Measurements from ENCODE around the gene CMTM7. TPM values are rescaled to one million over a fixed set of nuclear protein-coding genes. Genes with fewer than 3 reads are reported as not detected.

CMTM7 gene
- total and polyA plus RNA-seq, 10 of the 15 experiments (the other 5 are each of a cell fraction or from before 2014, with no cell fraction given), result 3.7 to 36.4 (median 14.7) TPM

DNA sequence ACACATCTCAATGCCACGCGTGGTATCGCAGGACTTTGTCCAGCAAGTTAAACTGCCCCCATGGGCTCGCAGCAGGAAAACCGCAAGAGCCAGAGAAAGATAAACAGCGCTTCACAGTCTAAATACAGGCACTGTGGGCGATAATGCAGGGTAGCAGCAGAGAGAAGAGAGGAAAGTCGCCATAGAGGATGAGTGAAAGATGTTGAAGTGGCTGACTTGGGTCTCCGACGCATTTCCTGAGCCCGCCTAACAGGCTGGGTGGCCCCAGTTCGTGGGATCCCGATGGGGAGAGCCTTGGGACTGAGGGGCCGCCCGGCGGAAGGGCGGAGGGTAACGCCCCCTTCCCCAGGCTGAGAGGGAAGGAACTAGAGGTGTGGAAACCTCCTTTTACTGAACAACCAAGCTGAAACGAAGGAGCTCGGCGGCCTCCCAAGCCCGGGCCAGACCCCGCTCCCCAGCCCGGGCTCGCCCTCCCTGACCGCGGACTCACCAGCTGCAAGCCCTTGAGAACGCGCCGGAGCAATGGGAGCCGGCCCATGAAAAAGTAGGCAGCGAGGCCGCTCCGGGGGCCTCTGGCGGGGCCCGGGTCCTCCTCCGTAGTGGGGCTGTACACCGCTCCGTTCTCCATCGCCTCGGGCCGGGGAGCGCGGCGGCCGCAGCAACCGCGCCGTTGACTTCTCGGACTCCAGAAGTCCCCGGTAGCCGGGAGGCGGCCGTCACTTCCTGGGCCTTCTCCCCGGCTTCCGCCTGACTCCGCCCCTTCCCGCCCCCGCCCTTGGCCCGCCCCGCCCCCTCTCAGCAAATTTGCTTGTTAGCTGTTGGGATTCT is 110.7 kb downstream of the CMTM7 start, which contains the start of gene CMTM6 (continued):
- TF ChIP-seq CTCF (IDR thresholded peaks at IDR 0.05 in 2 of 3, conservative IDR thresholded peaks at IDR 0.05 in 1 of 3; ENCODE audit: control insufficient read depth in 2 of 3, extremely low read depth in 1 of 3, insufficient read depth in 1 of 3, low read depth in 3 of 3, low read length in 3 of 3), result no peak
- 0 out of 2 replicates have a peak, but pooled peaks have one; percentile 6 for TF ChIP-seq RAD21 (IDR thresholded peaks at IDR 0.05; ENCODE audit: insufficient read depth, low read depth, low read length)
- TF ChIP-seq CHD4 (IDR thresholded peaks at IDR 0.05), result no peak
- TF ChIP-seq, protein P1, sequence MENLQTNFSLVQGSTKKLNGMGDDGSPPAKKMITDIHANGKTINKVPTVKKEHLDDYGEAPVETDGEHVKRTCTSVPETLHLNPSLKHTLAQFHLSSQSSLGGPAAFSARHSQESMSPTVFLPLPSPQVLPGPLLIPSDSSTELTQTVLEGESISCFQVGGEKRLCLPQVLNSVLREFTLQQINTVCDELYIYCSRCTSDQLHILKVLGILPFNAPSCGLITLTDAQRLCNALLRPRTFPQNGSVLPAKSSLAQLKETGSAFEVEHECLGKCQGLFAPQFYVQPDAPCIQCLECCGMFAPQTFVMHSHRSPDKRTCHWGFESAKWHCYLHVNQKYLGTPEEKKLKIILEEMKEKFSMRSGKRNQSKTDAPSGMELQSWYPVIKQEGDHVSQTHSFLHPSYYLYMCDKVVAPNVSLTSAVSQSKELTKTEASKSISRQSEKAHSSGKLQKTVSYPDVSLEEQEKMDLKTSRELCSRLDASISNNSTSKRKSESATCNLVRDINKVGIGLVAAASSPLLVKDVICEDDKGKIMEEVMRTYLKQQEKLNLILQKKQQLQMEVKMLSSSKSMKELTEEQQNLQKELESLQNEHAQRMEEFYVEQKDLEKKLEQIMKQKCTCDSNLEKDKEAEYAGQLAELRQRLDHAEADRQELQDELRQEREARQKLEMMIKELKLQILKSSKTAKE (IDR thresholded peaks at IDR 0.05; ENCODE audit: low read depth, poor library complexity, severe bottlenecking), result no peak
- TF ChIP-seq ZNF384 (IDR thresholded peaks at IDR 0.05; ENCODE audit: borderline replicate concordance, low read depth, low read length), result no peak
- TF ChIP-seq GATAD2B (conservative IDR thresholded peaks at IDR 0.05; ENCODE audit: low read depth), result peak; percentile 87
- TF ChIP-seq ZBED1 (IDR thresholded peaks at IDR 0.05; ENCODE audit: borderline replicate concordance), result no peak
- TF ChIP-seq, protein P2, sequence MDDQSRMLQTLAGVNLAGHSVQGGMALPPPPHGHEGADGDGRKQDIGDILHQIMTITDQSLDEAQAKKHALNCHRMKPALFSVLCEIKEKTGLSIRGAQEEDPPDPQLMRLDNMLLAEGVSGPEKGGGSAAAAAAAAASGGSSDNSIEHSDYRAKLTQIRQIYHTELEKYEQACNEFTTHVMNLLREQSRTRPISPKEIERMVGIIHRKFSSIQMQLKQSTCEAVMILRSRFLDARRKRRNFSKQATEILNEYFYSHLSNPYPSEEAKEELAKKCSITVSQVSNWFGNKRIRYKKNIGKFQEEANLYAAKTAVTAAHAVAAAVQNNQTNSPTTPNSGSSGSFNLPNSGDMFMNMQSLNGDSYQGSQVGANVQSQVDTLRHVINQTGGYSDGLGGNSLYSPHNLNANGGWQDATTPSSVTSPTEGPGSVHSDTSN (IDR thresholded peaks at IDR 0.05; ENCODE audit: insufficient replicate concordance, low read depth, low read length), result no peak
- TF ChIP-seq NFYA (IDR thresholded peaks at IDR 0.05; ENCODE audit: borderline replicate concordance, low read depth, low read length), result no peak
- TF ChIP-seq SIN3A (IDR thresholded peaks at IDR 0.05; ENCODE audit: low read depth, low read length), result no peak; the same call in none of the 2 replicates
- peak; percentile 56; the same call in 1 of the 2 replicates for TF ChIP-seq NBN (IDR thresholded peaks at IDR 0.05)
- TF ChIP-seq, protein P3, sequence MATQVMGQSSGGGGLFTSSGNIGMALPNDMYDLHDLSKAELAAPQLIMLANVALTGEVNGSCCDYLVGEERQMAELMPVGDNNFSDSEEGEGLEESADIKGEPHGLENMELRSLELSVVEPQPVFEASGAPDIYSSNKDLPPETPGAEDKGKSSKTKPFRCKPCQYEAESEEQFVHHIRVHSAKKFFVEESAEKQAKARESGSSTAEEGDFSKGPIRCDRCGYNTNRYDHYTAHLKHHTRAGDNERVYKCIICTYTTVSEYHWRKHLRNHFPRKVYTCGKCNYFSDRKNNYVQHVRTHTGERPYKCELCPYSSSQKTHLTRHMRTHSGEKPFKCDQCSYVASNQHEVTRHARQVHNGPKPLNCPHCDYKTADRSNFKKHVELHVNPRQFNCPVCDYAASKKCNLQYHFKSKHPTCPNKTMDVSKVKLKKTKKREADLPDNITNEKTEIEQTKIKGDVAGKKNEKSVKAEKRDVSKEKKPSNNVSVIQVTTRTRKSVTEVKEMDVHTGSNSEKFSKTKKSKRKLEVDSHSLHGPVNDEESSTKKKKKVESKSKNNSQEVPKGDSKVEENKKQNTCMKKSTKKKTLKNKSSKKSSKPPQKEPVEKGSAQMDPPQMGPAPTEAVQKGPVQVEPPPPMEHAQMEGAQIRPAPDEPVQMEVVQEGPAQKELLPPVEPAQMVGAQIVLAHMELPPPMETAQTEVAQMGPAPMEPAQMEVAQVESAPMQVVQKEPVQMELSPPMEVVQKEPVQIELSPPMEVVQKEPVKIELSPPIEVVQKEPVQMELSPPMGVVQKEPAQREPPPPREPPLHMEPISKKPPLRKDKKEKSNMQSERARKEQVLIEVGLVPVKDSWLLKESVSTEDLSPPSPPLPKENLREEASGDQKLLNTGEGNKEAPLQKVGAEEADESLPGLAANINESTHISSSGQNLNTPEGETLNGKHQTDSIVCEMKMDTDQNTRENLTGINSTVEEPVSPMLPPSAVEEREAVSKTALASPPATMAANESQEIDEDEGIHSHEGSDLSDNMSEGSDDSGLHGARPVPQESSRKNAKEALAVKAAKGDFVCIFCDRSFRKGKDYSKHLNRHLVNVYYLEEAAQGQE (IDR thresholded peaks at IDR 0.05; ENCODE audit: low read depth, low read length), result no peak
- TF ChIP-seq HDGF (IDR thresholded peaks at IDR 0.05), result 0 out of 2 replicates have a peak, but pooled peaks have one; percentile 31
- peak; percentile 83; the same call in 1 of the 2 replicates for TF ChIP-seq LARP7 (IDR thresholded peaks at IDR 0.05)
- TF ChIP-seq TCF7 (IDR thresholded peaks at IDR 0.05; ENCODE audit: borderline replicate concordance), result 0 out of 2 replicates have a peak, but pooled peaks have one; percentile 3
- TF ChIP-seq BMI1 (IDR thresholded peaks at IDR 0.05; ENCODE audit: borderline replicate concordance), result 0 out of 2 replicates have a peak, but pooled peaks have one; percentile 21
- TF ChIP-seq CHD1 (IDR thresholded peaks at IDR 0.05; ENCODE audit: low read depth, low read length), result 0 out of 2 replicates have a peak, but pooled peaks have one; percentile 43
- no peak for TF ChIP-seq BHLHE40 (IDR thresholded peaks at IDR 0.05; ENCODE audit: borderline replicate concordance in 1 of 2, low read depth in 2 of 2, low read length in 1 of 2)
- no peak for TF ChIP-seq SP1 (IDR thresholded peaks at IDR 0.05; ENCODE audit: low read depth, low read length)
- 0 out of 2 replicates have a peak, but pooled peaks have one; percentile 27 for TF ChIP-seq ZNF24 (IDR thresholded peaks at IDR 0.05)
- TF ChIP-seq POLR2AphosphoS2 (IDR thresholded peaks at IDR 0.05; ENCODE audit: low read depth, low read length), result no peak
